ENCODE measurements around the gene EYA2. TPM values are rescaled to one million over a fixed set of nuclear protein-coding genes. Genes with fewer than 3 reads are reported as not detected.

Gene EYA2
- total RNA-seq, 1 experiment from 2014 or later: not detected

DNA sequence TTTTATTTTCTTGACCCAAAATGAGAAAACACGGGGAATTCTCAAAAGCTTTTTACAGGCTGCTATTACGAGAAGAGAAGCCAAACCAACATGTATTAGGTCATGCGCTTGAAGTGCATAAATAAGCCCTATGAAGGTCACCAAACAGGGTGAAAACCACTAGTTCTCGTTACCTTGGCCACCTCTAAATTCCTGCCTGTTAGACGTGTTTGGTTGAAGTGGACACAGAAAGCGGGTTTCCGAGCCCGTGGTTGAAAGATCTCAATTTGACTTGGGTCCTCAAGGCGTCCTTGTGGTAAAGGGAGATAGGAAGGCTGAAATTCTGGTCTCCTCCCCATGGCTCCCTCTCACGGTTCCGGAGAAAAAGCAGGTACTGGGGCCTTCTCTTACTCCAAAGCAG lies 6.2 kb downstream of the EYA2 start:
- BruUV-seq (replicated peaks): no TSS peak
- POLR2A ChIA-PET (ENCODE audit: low non-redundant PET): no interaction called here
- CTCF ChIA-PET: no interaction called here

GRCh38 chr20:46901638-46902037 lies 7.0 kb downstream of the EYA2 start:
- no TSS peak for BruUV-seq (replicated peaks)
- ChIA-PET POLR2A (ENCODE audit: low non-redundant PET) (no interaction called here), CTCF (no interaction called here)
- Histone ChIP-seq H3K36me3 (ENCODE audit: insufficient read depth, low read length, poor library complexity, severe bottlenecking) (no peaks in the 10 kb centered on the region), H3K9me3 (ENCODE audit: low read depth, low read length, poor library complexity, severe bottlenecking) (no peaks in the 10 kb centered on the region), H3K27me3 (replicated peaks; ENCODE audit: insufficient read depth, low read depth, low read length, poor library complexity) (peaks cover 87% of the 10 kb centered on the region), H3K4me3 (ENCODE audit: low read depth, low read length, poor library complexity, severe bottlenecking) (no peak overlapping the region), H3K4me1 (ENCODE audit: insufficient read depth, low read length, poor library complexity, severe bottlenecking) (no peaks in the 10 kb centered on the region), H3K27ac (ENCODE audit: low read depth, low read length, poor library complexity, severe bottlenecking) (no peak overlapping the region)
- intact Hi-C loops (cut with micrococcal nuclease; ENCODE audit: unreplicated experiment): no loop called here
- DNase-seq (ENCODE audit: low spot score): no peak
- TF ChIP-seq, protein P1, sequence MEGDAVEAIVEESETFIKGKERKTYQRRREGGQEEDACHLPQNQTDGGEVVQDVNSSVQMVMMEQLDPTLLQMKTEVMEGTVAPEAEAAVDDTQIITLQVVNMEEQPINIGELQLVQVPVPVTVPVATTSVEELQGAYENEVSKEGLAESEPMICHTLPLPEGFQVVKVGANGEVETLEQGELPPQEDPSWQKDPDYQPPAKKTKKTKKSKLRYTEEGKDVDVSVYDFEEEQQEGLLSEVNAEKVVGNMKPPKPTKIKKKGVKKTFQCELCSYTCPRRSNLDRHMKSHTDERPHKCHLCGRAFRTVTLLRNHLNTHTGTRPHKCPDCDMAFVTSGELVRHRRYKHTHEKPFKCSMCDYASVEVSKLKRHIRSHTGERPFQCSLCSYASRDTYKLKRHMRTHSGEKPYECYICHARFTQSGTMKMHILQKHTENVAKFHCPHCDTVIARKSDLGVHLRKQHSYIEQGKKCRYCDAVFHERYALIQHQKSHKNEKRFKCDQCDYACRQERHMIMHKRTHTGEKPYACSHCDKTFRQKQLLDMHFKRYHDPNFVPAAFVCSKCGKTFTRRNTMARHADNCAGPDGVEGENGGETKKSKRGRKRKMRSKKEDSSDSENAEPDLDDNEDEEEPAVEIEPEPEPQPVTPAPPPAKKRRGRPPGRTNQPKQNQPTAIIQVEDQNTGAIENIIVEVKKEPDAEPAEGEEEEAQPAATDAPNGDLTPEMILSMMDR (conservative IDR thresholded peaks at IDR 0.05; ENCODE audit: low read depth, low read length): no peak
- no peak for TF ChIP-seq EZH2 (IDR thresholded peaks at IDR 0.05; ENCODE audit: borderline replicate concordance, low read depth, low read length, poor library complexity, severe bottlenecking)

More for the DNA sequence above, 6.2 kb downstream of the EYA2 start:
- intact Hi-C loops (cut with micrococcal nuclease; ENCODE audit: unreplicated experiment): no loop called here
- no peaks in the 10 kb centered on the region for H3K9me3 ChIP-seq (ENCODE audit: low read depth, low read length, poor library complexity, severe bottlenecking)
- no peak overlapping the region for H3K4me3 ChIP-seq (ENCODE audit: low read depth, low read length, poor library complexity, severe bottlenecking)
- no peaks in the 10 kb centered on the region for H3K36me3 ChIP-seq (ENCODE audit: insufficient read depth, low read length, poor library complexity, severe bottlenecking)
- peaks cover 87% of the 10 kb centered on the region for H3K27me3 ChIP-seq (replicated peaks; ENCODE audit: insufficient read depth, low read depth, low read length, poor library complexity)
- no peak for DNase-seq (ENCODE audit: low spot score)
- H3K4me1 ChIP-seq (ENCODE audit: insufficient read depth, low read length, poor library complexity, severe bottlenecking): no peaks in the 10 kb centered on the region
- TF ChIP-seq, protein P1 (conservative IDR thresholded peaks at IDR 0.05; ENCODE audit: low read depth, low read length): no peak
- TF ChIP-seq EZH2 (IDR thresholded peaks at IDR 0.05; ENCODE audit: borderline replicate concordance, low read depth, low read length, poor library complexity, severe bottlenecking): no peak
- H3K27ac ChIP-seq (ENCODE audit: low read depth, low read length, poor library complexity, severe bottlenecking): no peak overlapping the region

- no peak for TF ChIP-seq EZH2 (IDR thresholded peaks at IDR 0.05; ENCODE audit: borderline replicate concordance, low read depth, low read length, poor library complexity, severe bottlenecking)
- TF ChIP-seq, protein P1 (conservative IDR thresholded peaks at IDR 0.05; ENCODE audit: low read depth, low read length): no peak
- DNase-seq (ENCODE audit: low spot score): no peak
- no TSS peak for BruUV-seq (replicated peaks)
- no peaks in the 10 kb centered on the region for H3K9me3 ChIP-seq (ENCODE audit: low read depth, low read length, poor library complexity, severe bottlenecking)
- no peak overlapping the region for H3K27ac ChIP-seq (ENCODE audit: low read depth, low read length, poor library complexity, severe bottlenecking)
- intact Hi-C loops (cut with micrococcal nuclease; ENCODE audit: unreplicated experiment): no loop called here
- no peaks in the 10 kb centered on the region for H3K36me3 ChIP-seq (ENCODE audit: insufficient read depth, low read length, poor library complexity, severe bottlenecking)
- POLR2A ChIA-PET (ENCODE audit: low non-redundant PET): no interaction called here
- H3K27me3 ChIP-seq (replicated peaks; ENCODE audit: insufficient read depth, low read depth, low read length, poor library complexity): peaks cover 87% of the 10 kb centered on the region
- H3K4me1 ChIP-seq (ENCODE audit: insufficient read depth, low read length, poor library complexity, severe bottlenecking): no peaks in the 10 kb centered on the region
- H3K4me3 ChIP-seq (ENCODE audit: low read depth, low read length, poor library complexity, severe bottlenecking): no peak overlapping the region
- CTCF ChIA-PET: no interaction called here
These were observed 8.6 kb downstream of the EYA2 start for GRCh38 chr20:46903256-46903655.

All from A673 (cell line).